H1 (cell line): ENCODE data around the gene KANTR. TPM values are rescaled to one million over a fixed set of nuclear protein-coding genes. Genes with fewer than 3 reads are reported as not detected.

Experiments
- CTCF ChIA-PET: fragments of 300-600 bp; sonication (Branson Sonifier 250); formaldehyde crosslinking; loops from one replicate; lab custom pipeline; 2021; ENCODE audit not compliant: partially characterized antibody; lab: Charles Lee
- POLR2A ChIA-PET: fragments of 300-600 bp; sonication (Branson Sonifier 250); formaldehyde crosslinking; loops from one replicate; lab custom pipeline; 2021; ENCODE audit warnings: inconsistent platforms; ENCODE audit not compliant: partially characterized antibody; lab: Charles Lee
- DNase-seq, 2 experiments: peaks; one replicate each; pipeline versions ENCODE4 v3.0.0 to v3.0.0-alpha.2; 2010 to 2022; ENCODE audit warnings: low spot score in 2 of 2, low read depth in 1 of 2, mixed read lengths in 1 of 2
- FAIRE-seq: peaks from 2 replicates; lab custom pipeline; 2011; peaks lifted over from hg19 to GRCh38; lab: Jason Lieb, UNC
- H2AFZ ChIP-seq: 2 replicates; pipeline ENCODE4 v1.8.1; 2012; ENCODE audit warnings: low read length, inconsistent platforms
- H2AK5ac ChIP-seq: 2 replicates; pipeline ENCODE4 v1.6.1; 2013; ENCODE audit warnings: low read depth, low read length
- H2BK120ac ChIP-seq: replicated peaks from 2 replicates; pipeline ENCODE3; 2013; ENCODE audit warnings: low read depth, low read length, inconsistent platforms
- H2BK12ac ChIP-seq: 2 replicates; pipeline ENCODE4 v1.6.1; 2013; ENCODE audit warnings: low read depth, low read length
- H2BK15ac ChIP-seq: 2 replicates; pipeline ENCODE4 v1.6.1; 2013; ENCODE audit warnings: low read length
- H2BK20ac ChIP-seq: 2 replicates; pipeline ENCODE4 v1.6.1; 2013; ENCODE audit warnings: low read length
- H2BK5ac ChIP-seq: 2 replicates; pipeline ENCODE4 v1.6.1; 2013; ENCODE audit warnings: low read depth, low read length
- H3K14ac ChIP-seq: 2 replicates; pipeline ENCODE4 v1.6.1; 2013; ENCODE audit warnings: inconsistent platforms; ENCODE audit not compliant: insufficient read length
- H3K18ac ChIP-seq: 2 replicates; pipeline ENCODE4 v1.6.1; 2013; ENCODE audit warnings: low read length; ENCODE audit errors: extremely low read depth
- H3K23ac ChIP-seq: 2 replicates; pipeline ENCODE4 v1.6.1; 2013; ENCODE audit warnings: inconsistent platforms; ENCODE audit not compliant: insufficient read length
- H3K23me2 ChIP-seq: 2 replicates; pipeline ENCODE4 v1.6.1; 2013; ENCODE audit warnings: low read depth, low read length
- H3K27ac ChIP-seq: 2 replicates; pipeline ENCODE4 v1.6.1; 2011; ENCODE audit warnings: low read depth, low read length, inconsistent platforms
- H3K27me3 ChIP-seq, 4 experiments: replicated peaks in 1 of 4; 1 replicate in 1 of 4; 2 replicates in 3 of 4; pipeline versions ENCODE4 v1.6.1 to v1.8.1; 2011 to 2013; ENCODE audit warnings: low read length in 3 of 4, mild to moderate bottlenecking in 3 of 4, inconsistent platforms in 2 of 4, mixed read lengths in 2 of 4, moderate library complexity in 1 of 4; ENCODE audit not compliant: control insufficient read depth in 3 of 4, insufficient read depth in 3 of 4; ENCODE audit errors: extremely low read depth in 1 of 4
- H3K36me3 ChIP-seq, 4 experiments: 2 replicates each; pipeline versions ENCODE4 v1.6.1 to v1.8.1; 2011 to 2013; ENCODE audit warnings: mild to moderate bottlenecking in 4 of 4, low read length in 3 of 4, moderate library complexity in 2 of 4, control low read depth in 1 of 4, inconsistent platforms in 1 of 4; ENCODE audit not compliant: insufficient read depth in 4 of 4, control insufficient read depth in 2 of 4
- H3K4ac ChIP-seq: replicated peaks from 2 replicates; pipeline ENCODE3; 2013; ENCODE audit warnings: low read length, low read depth, mixed read lengths, inconsistent platforms; ENCODE audit not compliant: insufficient read length
- H3K4me1 ChIP-seq, 4 experiments: replicated peaks in 1 of 4; 1 replicate in 1 of 4; 2 replicates in 3 of 4; pipeline versions ENCODE4 v1.6.1 to v1.8.1; 2011 to 2013; ENCODE audit warnings: low read length in 3 of 4, inconsistent platforms in 2 of 4, mixed read lengths in 1 of 4; ENCODE audit not compliant: insufficient read depth in 4 of 4, control insufficient read depth in 3 of 4
- H3K4me2 ChIP-seq, 2 experiments: 2 replicates each; pipeline versions ENCODE4 v1.6.1 to v1.8.1; 2011 to 2013; ENCODE audit warnings: low read depth in 2 of 2, low read length in 2 of 2, control low read depth in 1 of 2, inconsistent platforms in 1 of 2, mild to moderate bottlenecking in 1 of 2; ENCODE audit not compliant: insufficient read depth in 1 of 2
- H3K4me3 ChIP-seq, 4 experiments: fragments of 200-600, 300-600 bp in 1 of 4; sonication (generic), shearing (Covaris generic), sonication (Bioruptor Twin) in 1 of 4; 2 replicates each; pipeline versions ENCODE4 v1.5.1 to v1.8.1; 2011 to 2016; ENCODE audit warnings: low read length in 4 of 4, low read depth in 3 of 4, control low read depth in 2 of 4, inconsistent platforms in 2 of 4, mild to moderate bottlenecking in 2 of 4, mixed read lengths in 1 of 4, moderate library complexity in 1 of 4; ENCODE audit not compliant: insufficient read depth in 2 of 4; ENCODE audit errors: extremely low read depth in 1 of 4
- H3K56ac ChIP-seq: replicated peaks from 2 replicates; pipeline ENCODE3; 2013; ENCODE audit warnings: low read depth, mild to moderate bottlenecking, mixed read lengths, low read length, inconsistent platforms; ENCODE audit not compliant: insufficient read length
- H3K79me1 ChIP-seq: 2 replicates; pipeline ENCODE4 v1.6.1; 2013; ENCODE audit warnings: low read depth, low read length, control low read depth
- H3K79me2 ChIP-seq, 2 experiments: 2 replicates each; pipeline versions ENCODE4 v1.6.1 to v1.8.1; 2012 to 2013; ENCODE audit warnings: low read length in 2 of 2, mild to moderate bottlenecking in 2 of 2, inconsistent platforms in 1 of 2; ENCODE audit not compliant: insufficient read depth in 2 of 2, control insufficient read depth in 1 of 2
- H3K9ac ChIP-seq, 4 experiments: replicated peaks in 1 of 4; 1 replicate in 1 of 4; 2 replicates in 3 of 4; pipeline versions ENCODE4 v1.6.1 to v1.8.1; 2011 to 2013; ENCODE audit warnings: low read depth in 3 of 4, low read length in 3 of 4, control low read depth in 2 of 4, mild to moderate bottlenecking in 2 of 4, moderate library complexity in 2 of 4, inconsistent platforms in 1 of 4; ENCODE audit errors: extremely low read depth in 1 of 4
- H3K9me3 ChIP-seq, 2 experiments: 2 replicates each; pipeline versions ENCODE4 v1.6.1 to v1.8.1; 2012 to 2013; ENCODE audit warnings: mild to moderate bottlenecking in 2 of 2, moderate library complexity in 2 of 2, control low read depth in 1 of 2, inconsistent platforms in 1 of 2, low read depth in 1 of 2, low read length in 1 of 2, mixed read lengths in 1 of 2; ENCODE audit not compliant: insufficient read depth in 2 of 2
- H4K20me1 ChIP-seq, 2 experiments: replicated peaks in 1 of 2; 2 replicates each; pipeline versions ENCODE3 to v1.8.1; 2011 to 2013; ENCODE audit warnings: inconsistent platforms in 2 of 2, low read length in 2 of 2, mild to moderate bottlenecking in 1 of 2; ENCODE audit not compliant: insufficient read depth in 2 of 2, control insufficient read depth in 1 of 2
- H4K5ac ChIP-seq: 2 replicates; pipeline ENCODE4 v1.6.1; 2013; ENCODE audit warnings: low read length, low read depth, mixed read lengths, inconsistent platforms; ENCODE audit not compliant: insufficient read length
- H4K8ac ChIP-seq: 2 replicates; pipeline ENCODE4 v1.8.0; 2013; ENCODE audit warnings: mild to moderate bottlenecking, moderate library complexity, low read length, inconsistent platforms; ENCODE audit not compliant: insufficient read depth; ENCODE audit errors: extremely low read depth
- H4K91ac ChIP-seq: replicated peaks from 2 replicates; pipeline ENCODE3; 2013; ENCODE audit warnings: low read length, mixed read lengths, inconsistent platforms; ENCODE audit not compliant: insufficient read length
- ATF3 ChIP-seq: IDR thresholded peaks from 2 replicates; pipeline ENCODE4 v1.6.1; 2011; ENCODE audit warnings: low read depth, mild to moderate bottlenecking, low read length; ENCODE audit not compliant: insufficient read depth
- CHD1 ChIP-seq: IDR thresholded peaks from 2 replicates; pipeline ENCODE4 v1.6.1; 2012; ENCODE audit warnings: low read depth, low read length, improper control_type of control experiment
- EP300 ChIP-seq, 2 experiments: IDR thresholded peaks; 1 replicate in 1 of 2; 2 replicates in 1 of 2; pipeline ENCODE4 v1.6.1; 2011 to 2012; ENCODE audit warnings: low read depth in 2 of 2, low read length in 2 of 2, mild to moderate bottlenecking in 2 of 2, borderline replicate concordance in 1 of 2, inconsistent platforms in 1 of 2, moderate library complexity in 1 of 2
- JUND ChIP-seq: IDR thresholded peaks from 2 replicates; pipeline ENCODE4 v1.6.1; 2011; ENCODE audit warnings: mild to moderate bottlenecking, improper control_type of control experiment, low read length
- MAX ChIP-seq: IDR thresholded peaks from 2 replicates; pipeline ENCODE4 v1.6.1; 2012; ENCODE audit warnings: inconsistent platforms
- SP1 ChIP-seq: IDR thresholded peaks from 2 replicates; pipeline ENCODE4 v1.6.1; 2011; ENCODE audit warnings: low read depth, low read length
- TCF12 ChIP-seq: IDR thresholded peaks from 2 replicates; pipeline ENCODE4 v1.6.1; 2011; ENCODE audit warnings: low read depth, mild to moderate bottlenecking, low read length
- USF2 ChIP-seq: IDR thresholded peaks from 2 replicates; pipeline ENCODE4 v1.6.1; 2011; ENCODE audit warnings: low read length, improper control_type of control experiment
- whole genome bisulfite sequencing, 2 experiments: shearing (Covaris generic) in 1 of 2; methylation state at CpG; one replicate each; pipeline versions ENCODE4 v1.1.6 to v1.1.7; 2013 to 2015; ENCODE audit warnings: low lambda C conversion rate in 2 of 2, mixed read lengths in 2 of 2, inconsistent platforms in 1 of 2, low coverage in 1 of 2, missing lambda C conversion rate in 1 of 2; ENCODE audit not compliant: insufficient replicate concordance in 2 of 2, insufficient coverage in 1 of 2, insufficient read length in 1 of 2; ENCODE audit errors: extremely low coverage in 1 of 2, missing lambda C conversion rate in 1 of 2; 5-methylcytosine and 5-hydroxymethylcytosine counted together
- polyA plus RNA-seq, 7 experiments: library from polyadenylated mRNA; depleted of rRNA in 3 of 7; stranded (reverse) in 5 of 7; unstranded in 2 of 7; fragments of >200 nt in 5 of 7; fragments of 200-250 nt in 2 of 7; gene quantifications; 1 replicate in 5 of 7; 2 replicates in 1 of 7; 4 replicates in 1 of 7; pipeline versions ENCODE4 v1.2.1 to v1.2.3, GENCODE V29; 2011 to 2013; ENCODE audit warnings: missing spikeins in 2 of 7, mixed read lengths in 2 of 7
- total RNA-seq: library from RNA; stranded (reverse); fragmentation: NEBNext Ultra II Directional; extraction: Animal tissue kit (Norgen Biotek cat#: 25700); gene quantifications from 2 replicates; pipeline ENCODE4 v1.2.1, GENCODE V29; 2021

KANTR gene
- total and polyA plus RNA-seq, 2 of the 8 experiments (the other 6 are each of a cell fraction or from before 2014, with no cell fraction given): 7.7 to 9.5 TPM

GRCh38 chrX:53048169-53049126, 45.5 kb upstream of the KANTR start, which contains the start of gene GPR173:
GPR173 (plus strand) TSS chrX:53048789; CDS start chrX:53076622, 27,833 bp downstream.
- CTCF ChIA-PET: no interaction called here
- POLR2A ChIA-PET: interaction anchor here (0.6 to 1.9 kb wide), 3 partner anchors 34 to 636 kb away, joined by 3 to 9 read pairs (median 3); partner anchors contain the start of gene TSPYL2
- WGBS, 2 experiments: 0% methylated on average over 1 of the region's 38 CpGs; no CpG with 5 or more reads in 1 of the 2 experiments
- Histone ChIP-seq H2BK12ac (no peak within 1 kb of the TSS), H3K23ac (no peak within 1 kb of the TSS), H2BK120ac (no peak within 1 kb of the TSS), H3K4me3 (peak within 1 kb of the TSS; percentile 65 to 85 (median 72)), H2BK20ac (no peak within 1 kb of the TSS), H3K4me1 (peaks cover 0 to 8% (median 1%) of the 10 kb centered on the region in 4 experiments; a peak in 2 of 7 replicates), H3K18ac (peak within 1 kb of the TSS; percentile 60), H3K4ac (no peak within 1 kb of the TSS), H4K8ac (peak within 1 kb of the TSS; percentile 90), H2BK5ac (peak within 1 kb of the TSS; percentile 90; the same call in 1 of the 2 replicates), H2BK15ac (no peak within 1 kb of the TSS), H3K79me2 (peaks cover 0 to 27% of the 10 kb centered on the region in 2 experiments; a peak in 3 of 4 replicates), H3K27ac (peak within 1 kb of the TSS; percentile 89), H4K20me1 (peaks cover 0 to 2% of the 10 kb centered on the region in 2 experiments), H3K9ac (peak within 1 kb of the TSS in 3 of 4 experiments; percentile 83 to 92 (median 92); a peak in 6 of 7 replicates), H3K23me2 (peaks cover 4% of the 10 kb centered on the region; the same call in 1 of the 2 replicates), H2AK5ac (no peak within 1 kb of the TSS), H3K36me3 (no peaks in the 10 kb centered on the region), H3K79me1 (0 out of 2 replicates have a peak, but pooled peaks cover 3% of the 10 kb centered on the region), H4K91ac (peak within 1 kb of the TSS; percentile 44), H3K27me3 (no peaks in the 10 kb centered on the region), H3K9me3 (no peaks in the 10 kb centered on the region), H3K4me2 (peak within 1 kb of the TSS; percentile 66 to 80), H3K56ac (no peak within 1 kb of the TSS), H4K5ac (peak within 1 kb of the TSS; percentile 80), H2AFZ (no peak within 1 kb of the TSS; the same call in 1 of the 2 replicates), H3K14ac (no peak within 1 kb of the TSS)
- peak in 1 of 2 experiments; percentile 72 for DNase-seq
- FAIRE-seq: no peak
- TF ChIP-seq MAX (no peak), SP1 (0 out of 2 replicates have a peak, but pooled peaks have one; percentile 14), EP300 (IDR thresholded peaks at IDR 0.05; ENCODE audit: borderline replicate concordance in 1 of 2, low read depth in 2 of 2, low read length in 2 of 2) (peak in 1 of 2 experiments; percentile 89; a peak in 2 of 3 replicates), CHD1 (peak; percentile 84), JUND (peak; percentile 79), USF2 (no peak), TCF12 (no peak), ATF3 (no peak)
